GM21515 (cell line): ENCODE results near the gene PKP3.
"Not testable (repeated sequence)": the region's sequence is repeated elsewhere in the genome, so short reads cannot be mapped to it uniquely, and the experiment has no call there.

Source experiments
- ATAC-seq: cut with Tn5 transposase; IDR thresholded peaks from one replicate; pipeline ENCODE4 v1.9.1; 2021; ENCODE audit not compliant: unreplicated experiment

The PKP3 gene

GRCh38 chr11:377174-377865, 16.7 kb upstream of the PKP3 start:
- no peak for ATAC-seq

- no peak for ATAC-seq
These were observed 16.0 kb upstream of the PKP3 start for GRCh38 chr11:377883-378500.

GRCh38 chr11:379205-380094, 14.6 kb upstream of the PKP3 start:
- ATAC-seq, result no peak

DNA sequence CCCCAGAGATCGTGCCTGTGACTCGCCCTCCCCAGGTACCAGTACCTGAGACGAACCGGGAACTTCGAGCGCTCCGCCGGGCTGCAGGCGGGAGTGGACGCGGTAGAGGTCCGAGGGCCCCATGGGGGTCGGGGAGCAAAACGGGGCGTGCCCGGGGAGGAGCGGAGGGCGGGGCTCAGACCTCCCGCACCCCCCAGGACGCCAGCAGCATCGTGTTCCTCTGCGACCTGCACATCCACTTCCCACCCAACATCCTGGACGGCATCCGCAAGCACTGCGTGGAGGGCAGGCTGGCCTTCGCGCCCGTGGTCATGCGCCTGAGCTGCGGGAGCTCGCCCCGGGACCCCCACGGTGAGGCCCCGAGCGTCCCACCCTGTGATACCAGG, 13.9 kb upstream of the PKP3 start:
- ATAC-seq, result no peak

- no peak for ATAC-seq
These were observed 13.5 kb upstream of the PKP3 start for GRCh38 chr11:380491-380890.

DNA sequence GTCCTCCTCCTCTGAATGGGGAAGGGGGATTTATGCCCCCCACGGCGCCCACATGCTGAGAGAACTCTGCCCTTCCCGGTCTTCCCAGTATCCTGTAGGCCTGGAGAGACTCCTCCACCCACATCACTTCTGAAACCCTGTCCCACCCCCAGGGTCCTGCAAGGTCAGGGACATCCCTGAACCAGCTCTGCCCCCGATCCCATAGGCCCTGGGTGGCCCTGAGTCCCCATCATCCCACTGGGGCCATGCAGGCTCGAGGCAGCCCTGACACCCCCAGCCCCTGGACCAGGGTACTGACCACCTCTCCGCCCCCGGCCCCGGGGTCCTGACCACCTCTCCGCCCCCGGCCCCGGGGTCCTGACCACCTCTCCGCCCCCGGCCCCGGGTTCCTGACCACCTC, 13.0 kb upstream of the PKP3 start:
- ATAC-seq, result no peak

GRCh38 chr11:381501-382072, 12.4 kb upstream of the PKP3 start:
- no peak for ATAC-seq

DNA sequence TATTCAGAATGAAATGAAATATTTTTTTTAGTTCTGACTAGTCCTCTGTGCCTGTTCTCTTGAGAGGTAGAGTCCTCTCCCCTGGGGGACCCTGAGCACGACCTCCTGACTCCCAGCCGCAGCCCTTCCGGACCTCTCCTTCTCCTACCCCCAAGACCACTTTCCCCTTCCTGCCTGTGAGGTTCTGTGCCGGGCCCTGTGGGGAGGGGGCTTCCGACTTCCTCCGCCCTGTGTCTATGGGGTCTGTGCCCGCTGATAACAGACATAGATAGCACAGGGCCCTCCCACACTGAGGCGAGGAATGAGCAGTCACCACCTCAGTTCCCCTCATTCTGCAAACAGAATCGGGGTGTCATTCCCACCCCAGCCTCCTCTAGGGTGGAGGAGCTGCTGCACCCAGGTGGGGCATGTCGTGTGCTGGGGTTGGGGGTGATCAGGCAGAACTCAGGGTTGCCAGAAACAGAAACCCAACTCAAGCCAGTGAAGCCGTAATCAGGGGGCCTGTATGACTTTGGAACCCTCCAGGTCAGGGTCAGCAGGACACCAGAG, 11.9 kb upstream of the PKP3 start:
- ATAC-seq, result no peak

GRCh38 chr11:383431-383830, 10.6 kb upstream of the PKP3 start:
- no peak for ATAC-seq

GRCh38 chr11:384511-384910, 9.5 kb upstream of the PKP3 start:
- no peak for ATAC-seq

- ATAC-seq, result no peak
These were observed 8.2 kb upstream of the PKP3 start for GRCh38 chr11:385594-386351.

DNA sequence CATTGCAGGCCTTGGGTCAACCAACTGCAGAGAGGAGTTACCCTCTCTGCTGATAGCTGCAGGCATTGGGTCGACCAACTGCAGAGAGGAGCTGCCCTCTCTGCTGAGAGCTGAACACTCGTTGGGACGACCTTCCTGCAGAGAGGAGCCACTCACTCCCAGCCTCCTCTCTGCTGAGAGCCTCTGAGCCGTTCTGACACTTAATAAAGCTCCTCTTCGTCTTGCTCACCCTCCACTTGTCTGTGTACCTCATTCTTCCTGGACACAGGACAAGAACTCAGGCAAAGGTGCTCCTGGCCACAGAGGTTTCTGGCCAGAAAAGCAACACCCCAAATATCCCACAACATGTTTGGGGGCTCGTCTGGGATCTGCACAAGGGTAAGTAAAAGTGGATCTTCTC, 7.5 kb upstream of the PKP3 start:
- ATAC-seq, result no peak

DNA sequence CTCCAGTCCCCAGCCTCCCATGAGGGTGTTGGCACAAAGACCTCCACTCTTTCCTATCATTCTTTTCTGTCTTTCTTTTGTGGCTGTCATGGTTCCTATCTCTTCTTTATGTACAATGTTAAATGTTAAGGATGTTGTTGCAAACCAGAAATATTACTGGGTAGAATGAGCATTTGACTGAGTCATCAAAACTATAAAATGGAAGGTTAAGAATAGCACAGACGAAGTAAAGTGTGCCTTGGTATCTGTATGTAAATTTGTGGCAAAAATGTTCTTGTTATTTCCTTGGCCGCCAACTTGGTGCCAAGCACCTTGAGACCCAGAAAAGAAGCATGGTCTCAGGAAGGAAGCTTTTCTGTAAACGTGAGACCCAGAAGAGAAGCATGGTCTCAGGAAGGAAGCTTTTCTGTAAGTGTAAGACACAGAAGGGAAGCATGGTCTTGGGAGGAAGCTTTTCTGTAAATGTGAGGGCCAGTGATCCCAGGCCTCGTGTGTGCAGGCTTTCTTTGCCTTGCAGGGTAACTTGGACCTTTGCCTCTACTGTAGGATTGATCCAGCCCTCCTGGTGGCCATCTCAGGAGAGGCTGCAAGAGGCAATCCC, 6.7 kb upstream of the PKP3 start:
- ATAC-seq, result no peak

DNA sequence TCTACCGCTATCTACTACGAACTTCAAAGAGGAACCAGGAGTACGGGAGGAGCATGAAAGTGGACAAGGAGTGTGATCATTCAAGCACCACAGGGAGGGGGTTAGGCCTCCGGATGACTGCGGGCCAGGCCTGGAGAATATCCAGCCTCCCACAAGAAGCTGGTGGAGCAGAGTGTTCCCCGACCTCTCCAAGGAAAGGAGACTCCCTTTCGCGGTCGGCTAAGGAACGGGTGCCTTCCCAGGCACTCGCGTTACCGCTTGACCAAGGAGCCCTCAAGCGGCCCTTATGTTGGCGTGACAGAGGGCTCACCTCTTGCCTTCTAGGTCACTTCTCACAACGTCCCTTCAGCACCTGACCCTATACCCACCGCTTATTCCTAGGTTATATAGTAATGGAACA, 4.6 kb upstream of the PKP3 start:
- not testable (repeated sequence) for ATAC-seq

DNA sequence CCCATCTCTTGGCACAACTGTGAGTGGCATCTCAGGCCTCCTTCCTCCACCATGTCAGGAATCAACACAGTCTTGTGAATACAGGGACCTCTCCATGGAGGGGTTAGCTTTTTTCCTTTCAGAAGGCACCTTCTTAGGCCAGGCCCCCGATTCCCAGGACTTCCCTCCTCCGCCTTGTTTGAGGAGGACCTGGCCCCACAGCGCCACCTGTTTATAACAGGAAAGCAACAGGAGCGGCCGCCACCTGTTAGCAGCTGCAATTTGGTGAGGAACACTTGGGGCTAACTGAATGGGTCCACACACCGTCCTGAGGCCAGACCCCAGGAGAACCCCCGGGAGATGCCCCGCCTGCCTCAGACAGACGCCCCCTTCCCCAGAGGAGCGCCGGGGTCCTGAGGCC, 3.8 kb upstream of the PKP3 start:
- no peak for ATAC-seq

DNA sequence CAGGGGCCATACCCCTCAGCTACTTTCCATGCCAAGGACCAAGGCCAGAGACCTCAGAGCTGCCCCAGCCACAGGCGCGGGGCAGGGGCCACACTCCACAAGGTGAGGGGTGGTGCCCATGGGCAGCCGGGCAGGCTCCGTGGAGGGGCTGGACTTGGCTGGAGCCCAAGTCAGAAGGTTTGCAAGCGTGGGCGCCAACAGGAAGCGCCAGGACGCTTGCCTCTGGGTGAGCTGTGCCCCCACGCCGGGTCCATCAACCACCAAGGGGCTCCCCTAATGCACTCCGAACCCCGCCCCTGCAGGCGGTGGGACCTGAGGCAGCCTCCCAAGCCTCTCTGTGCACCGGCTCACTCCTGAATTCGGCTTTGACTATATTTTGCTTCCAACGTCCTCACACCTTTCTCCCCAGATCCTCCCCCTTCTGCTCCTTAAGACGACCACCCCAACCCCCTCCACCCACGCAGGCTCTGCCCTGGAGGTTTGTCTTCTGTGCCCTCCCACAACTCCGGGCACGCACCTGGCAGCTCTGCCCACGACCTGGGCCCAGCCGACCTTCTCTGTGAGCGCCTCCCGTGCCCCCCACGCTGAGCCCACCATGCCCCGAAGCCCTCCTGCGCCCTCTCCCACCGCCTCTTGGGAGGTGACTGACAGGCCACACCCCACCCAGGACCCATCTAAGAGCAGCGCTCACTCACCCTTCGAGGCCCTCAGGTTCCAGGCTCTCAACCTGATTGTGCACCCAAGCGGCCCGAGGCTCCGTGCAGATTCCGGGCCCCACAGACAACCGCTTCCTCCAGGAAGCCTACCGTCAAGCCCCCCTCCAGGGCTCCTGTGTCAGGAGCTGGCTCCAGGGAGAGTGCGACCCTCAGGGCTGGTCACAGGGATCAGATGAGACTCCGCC, 2.6 kb upstream of the PKP3 start:
- no peak for ATAC-seq

- ATAC-seq, result no peak
These were observed 1.8 kb upstream of the PKP3 start for GRCh38 chr11:392102-392777.

GRCh38 chr11:393219-394033, 583 bp upstream of the PKP3 start:
- no peak for ATAC-seq
